Keratinocyte (primary cell): Measurements from ENCODE around the gene EEF1AKMT1. TPM values are rescaled to one million over a fixed set of nuclear protein-coding genes. Genes with fewer than 3 reads are reported as not detected.

Experiments
- DNase-seq: peaks from one replicate; pipeline ENCODE4 v3.0.0-alpha.2; 2011; ENCODE audit warnings: low read depth, missing footprints, low spot score
- FAIRE-seq: peaks from 2 replicates; lab custom pipeline; 2011; peaks lifted over from hg19 to GRCh38; lab: Jason Lieb, UNC
- H2AFZ ChIP-seq: 2 replicates; pipeline ENCODE4 v1.6.0; 2012; ENCODE audit warnings: low read length, control low read depth, inconsistent platforms; ENCODE audit not compliant: control insufficient read depth
- H3K27ac ChIP-seq: 2 replicates; pipeline ENCODE4 v1.5.1; 2011; ENCODE audit warnings: low read length; ENCODE audit not compliant: control insufficient read depth, insufficient read depth
- H3K27me3 ChIP-seq: 3 replicates; pipeline ENCODE4 v1.6.0; 2011; ENCODE audit warnings: low read length; ENCODE audit not compliant: control insufficient read depth, insufficient read depth; ENCODE audit errors: extremely low read depth
- H3K36me3 ChIP-seq, 2 experiments: 2 replicates in 1 of 2; 3 replicates in 1 of 2; pipeline ENCODE4 v1.5.1; 2011; ENCODE audit warnings: low read length in 2 of 2, mild to moderate bottlenecking in 1 of 2; ENCODE audit not compliant: control insufficient read depth in 2 of 2, insufficient read depth in 2 of 2; ENCODE audit errors: extremely low read depth in 1 of 2
- H3K4me1 ChIP-seq: 3 replicates; pipeline ENCODE4 v1.5.1; 2011; ENCODE audit warnings: low read length; ENCODE audit not compliant: control insufficient read depth, insufficient read depth; ENCODE audit errors: extremely low read depth
- H3K4me2 ChIP-seq: 3 replicates; pipeline ENCODE4 v1.6.0; 2011; ENCODE audit warnings: low read depth, low read length; ENCODE audit not compliant: control insufficient read depth, insufficient read depth; ENCODE audit errors: extremely low read depth
- H3K4me3 ChIP-seq, 3 experiments: fragments of 200-600 bp in 1 of 3; sonication (generic) in 1 of 3; 2 replicates in 2 of 3; 3 replicates in 1 of 3; pipeline ENCODE4 v1.5.1; 2011 to 2016; ENCODE audit warnings: low read length in 3 of 3, mild to moderate bottlenecking in 3 of 3, control low read depth in 2 of 3, inconsistent platforms in 1 of 3, low read depth in 1 of 3, mixed read lengths in 1 of 3, mixed run types in 1 of 3, moderate library complexity in 1 of 3; ENCODE audit not compliant: control insufficient read depth in 2 of 3, insufficient read depth in 2 of 3; ENCODE audit errors: extremely low read depth in 1 of 3
- H3K79me2 ChIP-seq: 2 replicates; pipeline ENCODE4 v1.6.0; 2012; ENCODE audit warnings: low read length; ENCODE audit not compliant: control insufficient read depth, insufficient read depth
- H3K9ac ChIP-seq: 3 replicates; pipeline ENCODE4 v1.6.0; 2011; ENCODE audit warnings: low read length; ENCODE audit not compliant: control insufficient read depth, insufficient read depth; ENCODE audit errors: extremely low read depth
- H3K9me1 ChIP-seq: 3 replicates; pipeline ENCODE4 v1.6.0; 2011; ENCODE audit warnings: low read length; ENCODE audit not compliant: control insufficient read depth, insufficient read depth; ENCODE audit errors: extremely low read depth
- H3K9me3 ChIP-seq: 2 replicates; pipeline ENCODE4 v1.5.1; 2012; ENCODE audit warnings: low read depth, low read length; ENCODE audit not compliant: control insufficient read depth
- H4K20me1 ChIP-seq: 3 replicates; pipeline ENCODE4 v1.6.0; 2011; ENCODE audit warnings: low read length; ENCODE audit not compliant: control insufficient read depth, insufficient read depth; ENCODE audit errors: extremely low read depth
- EZH2 ChIP-seq: IDR thresholded peaks from one replicate; pipeline ENCODE4 v1.6.1; 2012; ENCODE audit warnings: inconsistent platforms, mild to moderate bottlenecking, low read length, moderate library complexity
- dilution Hi-C: fragments of 300-500 bp; cut with MboI; formaldehyde crosslinking; loops from one replicate; pipeline ENCODE4 v1.7.0; 2020; ENCODE audit warnings: low sequenced_read_pairs; ENCODE audit not compliant: extremely low pct_ligation_motif_present
- polyA plus RNA-seq, 5 experiments: library from polyadenylated mRNA; depleted of rRNA in 3 of 5; stranded (reverse) in 3 of 5; stranded (forward) in 1 of 5; unstranded in 1 of 5; fragments of >200 nt; gene quantifications; 1 replicate in 1 of 5; 2 replicates in 3 of 5; 3 replicates in 1 of 5; pipeline versions ENCODE4 v1.2.1 to v1.2.3, GENCODE V29; 2011 to 2012; ENCODE audit warnings: missing spikeins in 2 of 5, low read depth in 1 of 5, low replicate concordance in 1 of 5
- TF ChIP-seq, protein P1 (sequence below), 3 experiments: IDR thresholded peaks in 1 of 3; conservative IDR thresholded peaks in 1 of 3; optimal IDR thresholded peaks in 1 of 3; 2 replicates in 2 of 3; 3 replicates in 1 of 3; pipeline versions ENCODE3 to v1.5.1; 2011; ENCODE audit warnings: low read length in 3 of 3, mild to moderate bottlenecking in 3 of 3, moderate library complexity in 2 of 3, control low read depth in 1 of 3, inconsistent platforms in 1 of 3; ENCODE audit not compliant: insufficient read depth in 2 of 3; ENCODE audit errors: extremely low read depth in 1 of 3

EEF1AKMT1 gene
- polyA plus RNA-seq, 1 donor (not counting 4 experiments of a cell fraction or from before 2014, with no cell fraction given), result 10.1 TPM

DNA sequence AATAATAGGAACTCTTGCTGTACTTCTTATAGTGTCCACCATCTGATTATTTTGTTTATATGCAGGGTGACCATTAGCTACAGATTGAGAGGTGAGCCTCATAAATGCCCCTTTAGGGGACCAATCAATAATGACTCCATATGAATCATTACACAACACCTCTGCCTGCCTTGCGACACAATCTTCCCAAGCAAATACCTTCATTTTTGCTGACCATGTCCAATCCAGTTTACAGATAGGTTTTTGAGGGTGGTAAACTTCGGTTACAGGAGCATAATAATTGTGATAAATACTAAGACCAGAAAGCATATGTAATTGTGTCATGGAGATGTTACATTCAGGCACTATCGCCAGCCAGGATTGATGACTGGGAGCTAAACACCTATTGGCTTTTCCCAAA lies 93.9 kb downstream of the EEF1AKMT1 start:
- Histone ChIP-seq H2AFZ (no peak overlapping the region), H3K9me3 (no peaks in the 10 kb centered on the region), H3K4me3 (no peak overlapping the region), H3K27me3 (no peaks in the 10 kb centered on the region), H3K9ac (no peak overlapping the region), H4K20me1 (no peaks in the 10 kb centered on the region), H3K36me3 (no peaks in the 10 kb centered on the region), H3K9me1 (no peaks in the 10 kb centered on the region), H3K4me2 (no peak overlapping the region), H3K79me2 (no peaks in the 10 kb centered on the region), H3K4me1 (no peaks in the 10 kb centered on the region), H3K27ac (no peak overlapping the region)
- TF ChIP-seq EZH2, result no peak
- TF ChIP-seq, protein P1, sequence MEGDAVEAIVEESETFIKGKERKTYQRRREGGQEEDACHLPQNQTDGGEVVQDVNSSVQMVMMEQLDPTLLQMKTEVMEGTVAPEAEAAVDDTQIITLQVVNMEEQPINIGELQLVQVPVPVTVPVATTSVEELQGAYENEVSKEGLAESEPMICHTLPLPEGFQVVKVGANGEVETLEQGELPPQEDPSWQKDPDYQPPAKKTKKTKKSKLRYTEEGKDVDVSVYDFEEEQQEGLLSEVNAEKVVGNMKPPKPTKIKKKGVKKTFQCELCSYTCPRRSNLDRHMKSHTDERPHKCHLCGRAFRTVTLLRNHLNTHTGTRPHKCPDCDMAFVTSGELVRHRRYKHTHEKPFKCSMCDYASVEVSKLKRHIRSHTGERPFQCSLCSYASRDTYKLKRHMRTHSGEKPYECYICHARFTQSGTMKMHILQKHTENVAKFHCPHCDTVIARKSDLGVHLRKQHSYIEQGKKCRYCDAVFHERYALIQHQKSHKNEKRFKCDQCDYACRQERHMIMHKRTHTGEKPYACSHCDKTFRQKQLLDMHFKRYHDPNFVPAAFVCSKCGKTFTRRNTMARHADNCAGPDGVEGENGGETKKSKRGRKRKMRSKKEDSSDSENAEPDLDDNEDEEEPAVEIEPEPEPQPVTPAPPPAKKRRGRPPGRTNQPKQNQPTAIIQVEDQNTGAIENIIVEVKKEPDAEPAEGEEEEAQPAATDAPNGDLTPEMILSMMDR (optimal IDR thresholded peaks at IDR 0.05 in 1 of 3, IDR thresholded peaks at IDR 0.05 in 1 of 3, conservative IDR thresholded peaks at IDR 0.05 in 1 of 3; ENCODE audit: extremely low read depth in 1 of 3, insufficient read depth in 2 of 3, low read length in 3 of 3), result no peak
- no peak for DNase-seq
- dilution Hi-C loops, result no loop called here
- no peak for FAIRE-seq

Other genes with a start within 250 kb of the EEF1AKMT1 start
- 27.2 to 30.9 TPM (median 27.6 TPM) in 3 replicates for gene CRYL1, start 248.1 kb downstream of the EEF1AKMT1 start, polyA plus RNA-seq
- 4.6 to 9.5 TPM (median 6.2 TPM) in 3 replicates for gene IFT88, start 206.8 kb downstream of the EEF1AKMT1 start, polyA plus RNA-seq
- 0.07 to 0.09 TPM (median 0.09 TPM) in 3 replicates for gene IL17D, start 70.3 kb downstream of the EEF1AKMT1 start, polyA plus RNA-seq
- 10.8 to 16.5 TPM (median 11.0 TPM) in 3 replicates for gene XPO4, start 128.8 kb upstream of the EEF1AKMT1 start, polyA plus RNA-seq